Activated CD8-positive, alpha-beta T cell treated with anti-CD3 and anti-CD28 coated beads, Interleukin-2, amount 10 ng/mL, durations not matched to agents 7 days and 5 days (primary cell): ENCODE results near the gene FAM216A. TPM values are rescaled to one million over a fixed set of nuclear protein-coding genes. Genes with fewer than 3 reads are reported as not detected.
"Not testable (repeated sequence)": the region's sequence is repeated elsewhere in the genome, so short reads cannot be mapped to it uniquely, and the experiment has no call there.

Experiments used
- ATAC-seq: fragments of 150-1000 bp; cut with Tn5 transposase; one replicate; pipeline ENCODE4 v1.10.0; 2021; ENCODE audit warnings: moderate library complexity
- CTCF ChIA-PET: fragments of 350-600 bp; sonication (Branson Sonifier 250); formaldehyde crosslinking; loops from one replicate; lab custom pipeline; 2021; ENCODE audit warnings: antibody characterized with exemption; lab: Charles Lee
- POLR2A ChIA-PET: fragments of 350-600 bp; sonication (Branson Sonifier 250); formaldehyde crosslinking; loops from one replicate; lab custom pipeline; 2021; ENCODE audit warnings: antibody characterized with exemption; lab: Charles Lee
- DNase-seq: peaks from one replicate; pipeline ENCODE4 v3.0.0-alpha.2; 2020
- H3K27ac Mint-ChIP-seq: one replicate; pipeline ENCODE4 v1.8.0; 2021; ENCODE audit warnings: mild to moderate bottlenecking, mixed read lengths
- H3K27me3 Mint-ChIP-seq: one replicate; pipeline ENCODE4 v1.8.0; 2021; ENCODE audit warnings: low read depth, mixed read lengths
- H3K36me3 Mint-ChIP-seq: one replicate; pipeline ENCODE4 v1.8.0; 2021; ENCODE audit warnings: low read depth, mixed read lengths
- H3K4me1 Mint-ChIP-seq: one replicate; pipeline ENCODE4 v1.8.0; 2021; ENCODE audit warnings: low read depth, mixed read lengths
- H3K4me3 Mint-ChIP-seq: one replicate; pipeline ENCODE4 v1.8.0; 2021; ENCODE audit warnings: mild to moderate bottlenecking, mixed read lengths
- H3K9me3 Mint-ChIP-seq: one replicate; pipeline ENCODE4 v1.8.0; 2022; ENCODE audit warnings: mixed read lengths; ENCODE audit not compliant: insufficient read depth
- total RNA-seq, 2 experiments: library from RNA; stranded (reverse); gene quantifications; one replicate each; pipeline ENCODE4 v1.2.3, GENCODE V29; 2021

FAM216A gene
- total RNA-seq, 2 experiments from 2014 or later = 20.5 to 22.9 TPM

- ChIA-PET CTCF (interaction anchor here (0.6 to 6.7 kb wide), 56 partner anchors 9 to 438 kb away, joined by 3 to 144 read pairs (median 4); partner anchors contain the start of genes FAM216A, GPN3, RAD9B and TCTN1), POLR2A (interaction anchor here (0.6 to 3.7 kb wide), 43 partner anchors 9 to 452 kb away, joined by 3 to 75 read pairs (median 4); partner anchors contain the start of genes ANAPC7, FAM216A, GPN3 and PPP1CC)
- ATAC-seq (peak; percentile 97), DNase-seq (peak; percentile 98)
- Mint-ChIP-seq H3K4me3 (peak within 1 kb of the TSS; percentile 100), H3K4me1 (peaks cover 45% of the 10 kb centered on the region), H3K9me3 (no peaks in the 10 kb centered on the region), H3K36me3 (peaks cover 56% of the 10 kb centered on the region), H3K27ac (peak within 1 kb of the TSS; percentile 100), H3K27me3 (no peaks in the 10 kb centered on the region)
These were observed 18.7 kb upstream of the FAM216A start, which contains the start of gene ARPC3 for GRCh38 chr12:110449799-110450497. Gene ARPC3 (minus strand): TSS chr12:110450337. CDS start chr12:110450260, 77 bp downstream.

- POLR2A ChIA-PET = interaction anchor here (0.5 to 3.7 kb wide), 3 partner anchors 18 to 325 kb away, joined by 3 to 75 read pairs (median 5); partner anchors contain the start of genes FAM216A and GPN3
- Mint-ChIP-seq H3K27me3 (no peaks in the 10 kb centered on the region), H3K36me3 (peaks cover 58% of the 10 kb centered on the region), H3K9me3 (no peaks in the 10 kb centered on the region), H3K27ac (peak overlapping the region; percentile 100), H3K4me3 (peak overlapping the region; percentile 100), H3K4me1 (peaks cover 44% of the 10 kb centered on the region)
- CTCF ChIA-PET = interaction anchor here (1.4 to 6.7 kb wide), 11 partner anchors 8 to 161 kb away, joined by 4 to 144 read pairs (median 14); partner anchors contain the start of genes FAM216A, GPN3, RAD9B and TCTN1
- ATAC-seq (no peak), DNase-seq (no peak)
These were observed 17.4 kb upstream of the FAM216A start for GRCh38 chr12:110451263-110451662.

- no peak overlapping the region for H3K4me3 Mint-ChIP-seq
- H3K27me3 Mint-ChIP-seq = no peaks in the 10 kb centered on the region
- ChIA-PET CTCF (interaction anchor here (0.6 to 6.7 kb wide), 5 partner anchors 15 to 163 kb away, joined by 3 to 91 read pairs (median 4); partner anchors contain the start of genes FAM216A and GPN3), POLR2A (interaction anchor here (2.5 kb wide), 1 partner anchor 15 kb away, joined by 10 read pairs; the partner anchor contains the start of genes FAM216A and GPN3)
- no peak overlapping the region for H3K27ac Mint-ChIP-seq
- peaks cover 30% of the 10 kb centered on the region for H3K4me1 Mint-ChIP-seq
- H3K9me3 Mint-ChIP-seq = no peaks in the 10 kb centered on the region
- peaks cover 44% of the 10 kb centered on the region for H3K36me3 Mint-ChIP-seq
- no peak for ATAC-seq
- DNase-seq = no peak
These were observed 14.9 kb upstream of the FAM216A start for GRCh38 chr12:110453569-110454296.

- ATAC-seq (no peak), DNase-seq (no peak)
- POLR2A ChIA-PET = interaction anchor here (1.8 kb wide), 1 partner anchor 9 kb away, joined by 12 read pairs; the partner anchor contains the start of gene ARPC3
- no peaks in the 10 kb centered on the region for H3K27me3 Mint-ChIP-seq
- CTCF ChIA-PET = interaction anchor here (0.8 to 4.9 kb wide), 3 partner anchors 8 to 143 kb away, joined by 3 to 20 read pairs (median 7); partner anchors contain the start of genes ARPC3 and GPN3
- H3K4me3 Mint-ChIP-seq = no peak overlapping the region
- H3K27ac Mint-ChIP-seq = no peak overlapping the region
- H3K36me3 Mint-ChIP-seq = peaks cover 36% of the 10 kb centered on the region
- no peaks in the 10 kb centered on the region for H3K9me3 Mint-ChIP-seq
- H3K4me1 Mint-ChIP-seq = peaks cover 12% of the 10 kb centered on the region
These were observed 9.9 kb upstream of the FAM216A start for GRCh38 chr12:110458756-110459155.

- H3K27ac Mint-ChIP-seq, H3K9me3 Mint-ChIP-seq, H3K4me1 Mint-ChIP-seq, ATAC-seq, H3K4me3 Mint-ChIP-seq, H3K27me3 Mint-ChIP-seq, DNase-seq: not testable (repeated sequence)
- peaks cover 31% of the 10 kb centered on the region for H3K36me3 Mint-ChIP-seq
- ChIA-PET POLR2A (interaction anchor here (1.5 kb wide), 1 partner anchor 11 kb away, joined by 5 read pairs; the partner anchor contains the start of gene ARPC3), CTCF (interaction anchor here (0.7 to 1.7 kb wide), 4 partner anchors 9 to 140 kb away, joined by 3 to 7 read pairs (median 3); partner anchors contain the start of gene ARPC3)
These were observed 7.5 kb upstream of the FAM216A start for GRCh38 chr12:110461189-110461588.

GRCh38 chr12:110465024-110465423 is 3.6 kb upstream of the FAM216A start:
- no peak for DNase-seq
- Mint-ChIP-seq H3K4me3 (no peak overlapping the region), H3K27me3 (no peaks in the 10 kb centered on the region), H3K9me3 (no peaks in the 10 kb centered on the region), H3K4me1 (peaks cover 25% of the 10 kb centered on the region), H3K27ac (no peak overlapping the region), H3K36me3 (peaks cover 21% of the 10 kb centered on the region)
- no peak for ATAC-seq
- POLR2A ChIA-PET = no interaction called here
- CTCF ChIA-PET = interaction anchor here (1.8 kb wide), 1 partner anchor 15 kb away, joined by 10 read pairs; the partner anchor contains the start of gene ARPC3

GRCh38 chr12:110465765-110466164 is 2.9 kb upstream of the FAM216A start:
- not testable (repeated sequence) for H3K4me3 Mint-ChIP-seq, ATAC-seq, H3K27ac Mint-ChIP-seq, DNase-seq, H3K9me3 Mint-ChIP-seq, H3K27me3 Mint-ChIP-seq
- Mint-ChIP-seq H3K36me3 (peaks cover 24% of the 10 kb centered on the region), H3K4me1 (peaks cover 31% of the 10 kb centered on the region)
- POLR2A ChIA-PET = interaction anchor here (0.6 to 1.4 kb wide), 2 partner anchors 16 to 190 kb away, joined by 7 to 9 read pairs; partner anchors contain the start of gene ARPC3
- CTCF ChIA-PET = interaction anchor here (5.8 to 8.6 kb wide), 2 partner anchors 15 to 136 kb away, joined by 91 to 117 read pairs; partner anchors contain the start of gene ARPC3

- no peak for ATAC-seq
- Mint-ChIP-seq H3K4me3 (peak overlapping the region; percentile 99), H3K27ac (peak overlapping the region; percentile 12), H3K4me1 (peaks cover 32% of the 10 kb centered on the region), H3K27me3 (no peaks in the 10 kb centered on the region), H3K9me3 (no peaks in the 10 kb centered on the region), H3K36me3 (peaks cover 29% of the 10 kb centered on the region)
- no peak for DNase-seq
- ChIA-PET POLR2A (interaction anchor here (0.9 to 4.1 kb wide), 3 partner anchors 17 to 34 kb away, joined by 4 to 75 read pairs (median 7); partner anchors contain the start of gene ARPC3), CTCF (interaction anchor here (5.8 to 8.6 kb wide), 2 partner anchors 16 to 135 kb away, joined by 91 to 117 read pairs; partner anchors contain the start of gene ARPC3)
These were observed 1.9 kb upstream of the FAM216A start for GRCh38 chr12:110466791-110467190.

GRCh38 chr12:110467847-110468213 is 815 bp upstream of the FAM216A start:
- H3K27me3 Mint-ChIP-seq = no peaks in the 10 kb centered on the region
- ATAC-seq (no peak), DNase-seq (no peak)
- H3K27ac Mint-ChIP-seq = peak overlapping the region; percentile 94
- POLR2A ChIA-PET = interaction anchor here (0.6 to 4.1 kb wide), 19 partner anchors 11 to 1218 kb away, joined by 3 to 75 read pairs (median 3); partner anchors contain the start of genes ACAD10, ARPC3, BRAP and MMAB
- peaks cover 28% of the 10 kb centered on the region for H3K4me1 Mint-ChIP-seq
- H3K4me3 Mint-ChIP-seq = peak overlapping the region; percentile 99
- peaks cover 28% of the 10 kb centered on the region for H3K36me3 Mint-ChIP-seq
- CTCF ChIA-PET = interaction anchor here (0.7 to 8.6 kb wide), 21 partner anchors 9 to 359 kb away, joined by 3 to 117 read pairs (median 6); partner anchors contain the start of genes ARPC3, RAD9B, TCTN1 and VPS29
- H3K9me3 Mint-ChIP-seq = no peaks in the 10 kb centered on the region

- no peak for ATAC-seq
These were observed 6.8 kb downstream of the FAM216A start for GRCh38 chr12:110475426-110475825.

More at GRCh38 chr12:110475426-110475825, 6.8 kb downstream of the FAM216A start:
- Mint-ChIP-seq H3K27me3 (no peaks in the 10 kb centered on the region), H3K4me1 (peaks cover 4% of the 10 kb centered on the region), H3K36me3 (peaks cover 27% of the 10 kb centered on the region), H3K27ac (no peak overlapping the region), H3K9me3 (no peaks in the 10 kb centered on the region), H3K4me3 (no peak overlapping the region)
- ChIA-PET POLR2A (interaction anchor here (0.7 to 1.6 kb wide), 2 partner anchors 27 to 73 kb away, joined by 3 read pairs; partner anchors contain the start of gene RAD9B), CTCF (interaction anchor here (1.4 kb wide), 1 partner anchor 126 kb away, joined by 5 read pairs; no protein-coding TSS in a partner anchor)
- DNase-seq = no peak
